GM19397 (cell line): ENCODE results near the gene ARF3.
A peak's percentile ranks its signal among the peaks of the same experiment; 100 is the strongest.

Experiments used
- ATAC-seq: cut with Tn5 transposase; IDR thresholded peaks from one replicate; pipeline ENCODE4 v1.9.1; 2021; ENCODE audit warnings: mild to moderate bottlenecking, moderate library complexity; ENCODE audit not compliant: unreplicated experiment

The ARF3 gene

DNA sequence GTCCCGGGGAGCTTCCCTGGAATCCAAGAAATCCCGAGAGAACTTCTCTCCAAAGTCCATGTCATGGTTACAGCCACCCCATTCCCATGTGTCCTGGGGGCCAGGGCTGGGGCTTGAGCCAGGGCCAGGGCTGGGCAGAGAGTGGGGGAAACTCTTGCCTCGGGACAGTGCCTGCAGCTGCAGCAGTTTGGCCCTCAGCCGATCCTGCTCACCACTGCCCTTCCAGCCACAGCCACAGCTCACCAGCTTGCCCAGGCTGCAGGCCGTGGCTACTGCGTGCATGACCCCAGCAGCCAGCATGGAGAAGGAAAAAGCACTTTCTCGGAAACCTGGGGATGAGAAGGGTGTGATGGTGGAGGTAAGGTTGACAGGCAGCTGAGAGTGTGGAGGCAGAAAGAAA lies 10.7 kb upstream of the ARF3 start:
- no peak for ATAC-seq

DNA sequence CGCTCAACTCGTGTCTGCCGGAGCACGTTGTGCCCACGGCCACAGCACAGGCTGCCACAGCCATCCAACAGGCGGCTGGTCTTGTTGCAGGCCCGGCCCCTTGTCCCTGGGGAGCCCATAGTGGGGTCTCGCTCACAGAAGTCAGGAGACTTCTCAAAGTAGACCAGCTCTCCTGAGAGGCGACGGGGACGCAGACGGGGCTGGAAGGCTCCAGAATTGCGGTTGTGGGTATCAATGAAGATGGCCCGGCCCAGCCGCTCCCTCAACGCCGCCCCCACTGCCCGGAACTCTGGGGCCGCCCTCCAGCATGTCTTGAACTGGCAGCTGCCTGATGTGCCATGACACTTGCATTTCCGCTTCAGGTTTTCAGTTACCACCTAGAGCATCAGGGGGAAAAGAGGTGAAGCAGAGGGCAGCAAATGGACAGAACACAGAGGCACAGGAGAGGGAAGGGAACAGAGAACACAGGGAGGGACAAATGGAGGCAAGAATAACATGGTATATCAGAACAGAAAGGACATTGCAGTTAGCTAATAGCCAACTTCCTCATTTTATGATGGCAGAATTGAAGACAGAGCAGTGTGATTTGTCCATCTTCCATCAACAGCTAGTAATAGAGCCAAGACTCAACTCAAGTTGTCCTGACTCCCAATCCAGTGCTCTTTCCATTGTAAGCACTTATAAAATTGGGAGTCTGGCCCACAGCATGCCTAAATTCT lies 9.0 kb upstream of the ARF3 start:
- no peak for ATAC-seq

DNA sequence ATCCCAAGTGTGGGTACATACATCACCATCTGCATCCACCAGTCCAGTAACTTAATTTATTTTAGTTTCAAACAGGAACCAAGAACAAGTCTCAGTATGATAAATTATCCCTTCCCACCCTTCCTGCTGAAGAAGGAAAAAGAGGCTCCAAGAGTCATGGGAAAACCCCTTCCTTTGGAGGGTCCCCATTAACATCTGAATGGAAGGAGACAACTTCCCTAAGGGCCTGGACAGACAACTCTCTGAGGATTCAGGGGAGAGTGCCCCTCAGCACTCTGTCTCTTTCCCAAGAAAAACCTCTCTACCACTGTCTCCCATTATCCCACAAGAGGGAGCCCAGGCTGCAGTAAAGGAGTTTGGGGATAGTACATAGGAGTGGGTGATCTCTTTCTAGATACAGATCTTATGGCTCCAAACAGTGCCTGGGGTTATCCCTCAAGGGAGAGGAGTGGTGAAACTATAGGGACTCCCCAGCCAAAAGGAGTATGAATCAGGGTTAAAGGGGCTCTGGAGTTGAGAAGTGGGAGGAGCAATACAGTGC lies 8.1 kb upstream of the ARF3 start:
- ATAC-seq: no peak

DNA sequence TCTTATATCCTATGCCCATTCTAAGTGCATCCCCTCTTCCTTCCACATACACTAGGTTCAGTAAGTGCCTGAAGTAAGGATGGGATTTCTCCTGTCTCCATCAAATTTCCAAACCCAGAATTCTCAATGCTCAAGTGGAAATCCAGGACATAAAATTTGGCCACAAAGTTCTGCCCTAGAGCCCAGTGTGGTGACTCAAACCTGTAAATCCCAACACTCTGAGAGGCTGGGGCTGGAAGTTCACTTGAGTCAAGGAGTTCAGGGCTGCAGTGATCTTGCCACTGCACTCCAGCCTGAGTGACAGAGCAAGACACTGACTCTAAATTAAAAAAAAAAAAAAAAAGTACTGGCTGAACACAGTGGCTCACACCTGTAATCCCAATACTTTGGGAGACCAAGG lies 4.5 kb upstream of the ARF3 start:
- no peak for ATAC-seq

DNA sequence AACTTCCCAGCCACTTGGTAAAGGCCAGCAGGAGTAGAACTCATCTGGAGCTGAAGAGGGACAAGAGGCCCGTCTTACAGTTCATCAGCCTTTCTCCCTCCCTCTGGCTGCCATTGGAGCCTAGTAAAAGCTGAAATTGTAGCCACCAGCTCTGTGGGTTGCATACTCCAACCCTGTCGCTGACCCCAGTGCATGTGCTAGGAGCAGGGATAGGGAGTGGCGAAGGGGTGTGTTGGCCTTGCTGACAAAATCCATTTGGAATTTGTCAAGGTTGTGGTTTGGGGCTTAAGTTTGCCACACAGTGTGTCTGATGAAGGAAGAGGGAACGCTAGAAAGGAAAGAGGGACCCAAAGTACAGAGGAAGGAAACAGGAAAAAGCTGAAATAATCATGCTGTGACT lies 4.0 kb upstream of the ARF3 start:
- no peak for ATAC-seq

DNA sequence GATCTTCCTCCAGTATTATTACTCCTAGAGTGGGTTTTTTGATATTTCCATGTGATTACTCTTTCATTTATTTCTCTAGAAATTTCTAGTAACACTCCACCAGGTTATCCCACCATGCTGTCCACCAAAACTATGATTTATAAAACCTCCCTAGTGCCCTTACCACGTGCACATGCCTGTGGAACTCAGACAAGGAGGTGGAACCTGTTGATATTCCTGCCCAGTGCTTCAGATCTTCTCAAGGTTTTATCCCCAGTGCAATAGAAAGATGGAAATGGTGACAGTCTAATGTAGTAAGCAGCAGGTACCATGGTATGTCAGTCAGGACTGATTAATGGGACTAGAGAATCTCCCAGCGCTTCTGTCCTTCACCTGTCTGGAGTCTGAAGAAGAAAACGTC lies 3.5 kb upstream of the ARF3 start:
- no peak for ATAC-seq

DNA sequence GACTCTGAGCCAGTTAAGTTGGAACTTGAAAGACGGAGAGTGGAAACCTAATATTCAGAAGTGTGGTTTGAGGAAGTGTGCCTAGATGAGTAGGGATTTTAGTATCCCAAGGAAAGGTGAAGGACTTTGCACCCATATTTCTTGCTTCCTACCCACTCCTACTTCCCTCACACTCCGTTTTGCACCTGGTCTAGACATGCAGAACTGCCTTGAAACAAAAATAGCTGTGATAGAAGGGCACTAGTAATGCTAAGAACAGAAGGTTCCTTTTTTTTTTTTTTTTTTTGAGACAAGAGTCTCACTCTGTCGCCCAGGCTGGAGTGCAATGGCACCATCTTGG lies 732 bp upstream of the ARF3 start:
- ATAC-seq: no peak

DNA sequence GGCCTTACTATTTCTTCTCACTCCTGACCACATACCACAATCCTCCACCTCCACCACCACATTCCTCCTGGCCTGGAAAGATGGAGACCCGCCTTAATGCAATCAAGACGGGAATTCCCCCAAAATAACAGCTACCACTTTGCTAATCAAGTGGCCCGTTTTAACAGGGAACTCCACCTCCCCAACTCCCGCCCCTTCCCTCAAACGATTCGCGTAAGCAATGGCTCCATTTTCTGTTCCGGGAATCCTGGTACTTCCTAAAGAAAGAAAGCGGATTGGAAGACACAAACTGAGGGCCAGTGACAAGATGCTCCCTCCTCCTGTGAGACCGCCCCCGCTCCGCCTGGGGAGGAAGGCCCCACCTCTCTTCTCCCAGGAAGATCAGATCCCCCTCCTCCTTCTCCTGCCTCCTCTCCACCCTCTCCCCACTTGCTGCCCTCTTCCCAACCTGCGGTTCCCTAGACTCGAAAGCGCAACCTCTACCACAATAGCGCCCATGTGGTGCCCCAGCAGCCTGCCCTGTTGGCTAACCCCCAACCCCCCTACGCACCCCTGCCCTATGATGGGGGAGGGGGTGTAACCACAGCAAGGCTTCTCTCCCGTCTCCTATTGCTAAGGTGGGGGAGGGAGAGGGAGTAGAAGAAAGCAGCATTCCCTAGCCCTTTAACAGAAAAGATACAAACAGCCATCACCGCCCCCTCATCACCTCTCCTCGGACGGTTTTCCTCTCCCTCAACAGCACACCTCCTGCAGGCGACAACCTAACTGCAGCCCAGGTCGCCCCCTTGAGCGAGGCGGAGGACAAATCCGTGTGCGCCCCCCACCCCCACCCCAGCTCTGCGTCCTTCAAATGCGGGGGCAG lies 777 bp downstream of the ARF3 start:
- peak; percentile 20 for ATAC-seq

DNA sequence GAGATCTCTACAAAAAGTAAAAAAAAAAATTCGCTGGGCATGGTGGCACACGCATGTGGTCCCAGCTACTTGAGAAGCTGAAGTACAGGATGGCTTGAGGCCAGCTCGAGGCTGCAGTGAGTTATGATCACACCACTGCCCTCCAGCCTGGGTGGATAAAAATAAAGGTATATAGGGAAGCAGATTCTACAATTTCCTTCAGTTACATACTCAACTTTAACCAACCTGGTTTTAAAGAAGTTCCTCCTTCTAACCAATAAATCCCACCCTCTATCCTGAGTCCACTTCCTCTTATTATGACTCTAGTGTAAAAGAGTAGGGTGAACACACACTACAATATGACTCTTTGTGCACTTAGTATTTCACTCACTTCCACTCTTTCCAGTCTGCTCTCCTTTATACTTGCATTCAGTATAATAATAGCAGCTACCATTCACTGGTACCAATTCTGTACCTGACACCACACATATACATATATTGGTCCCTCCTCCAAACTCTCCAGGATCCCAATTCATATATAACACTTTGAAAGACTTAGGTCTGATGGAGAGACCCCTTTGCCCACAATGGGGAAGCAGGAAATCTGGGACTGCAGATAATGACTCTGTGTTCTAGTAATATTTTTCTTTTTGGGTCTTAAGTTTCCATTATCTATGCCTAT lies 2.3 kb downstream of the ARF3 start:
- no peak for ATAC-seq

DNA sequence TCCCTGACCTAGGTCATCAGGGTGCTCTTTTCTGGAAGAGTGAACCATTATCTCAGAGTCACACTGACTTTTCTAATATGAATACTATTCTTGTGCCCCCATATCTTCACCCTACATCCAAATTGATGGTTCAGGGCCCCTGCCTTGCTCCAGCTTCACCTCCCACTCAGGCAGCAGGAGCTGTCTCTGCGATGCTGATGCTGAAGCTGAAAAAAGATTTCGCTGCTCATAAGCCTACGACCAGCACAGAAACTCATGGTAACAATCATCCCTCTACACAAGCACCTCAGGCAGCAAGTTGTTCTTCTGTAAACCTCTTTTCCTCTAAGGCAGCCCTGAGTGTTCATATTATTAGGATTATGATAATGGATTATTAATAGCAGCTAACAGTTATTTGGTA lies 3.2 kb downstream of the ARF3 start:
- no peak for ATAC-seq

DNA sequence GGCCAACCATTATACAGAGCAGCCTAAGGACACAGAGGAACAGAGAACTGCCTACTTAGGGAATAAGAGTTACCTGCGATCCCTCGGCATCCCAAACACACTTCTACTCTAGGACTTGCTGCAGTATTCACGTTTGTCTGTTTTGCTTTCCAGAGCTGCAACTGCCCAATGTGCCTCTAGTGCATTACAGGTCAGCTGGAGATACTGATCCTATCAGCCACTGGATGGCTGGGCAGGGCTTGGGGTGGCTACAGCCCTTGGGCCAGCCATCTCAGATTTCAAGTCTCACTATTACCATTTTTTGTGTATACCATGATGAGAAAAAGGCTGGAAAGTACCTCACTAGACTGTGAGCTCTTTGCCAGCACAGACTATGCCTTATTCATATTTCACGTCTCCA lies 4.6 kb downstream of the ARF3 start:
- no peak for ATAC-seq

DNA sequence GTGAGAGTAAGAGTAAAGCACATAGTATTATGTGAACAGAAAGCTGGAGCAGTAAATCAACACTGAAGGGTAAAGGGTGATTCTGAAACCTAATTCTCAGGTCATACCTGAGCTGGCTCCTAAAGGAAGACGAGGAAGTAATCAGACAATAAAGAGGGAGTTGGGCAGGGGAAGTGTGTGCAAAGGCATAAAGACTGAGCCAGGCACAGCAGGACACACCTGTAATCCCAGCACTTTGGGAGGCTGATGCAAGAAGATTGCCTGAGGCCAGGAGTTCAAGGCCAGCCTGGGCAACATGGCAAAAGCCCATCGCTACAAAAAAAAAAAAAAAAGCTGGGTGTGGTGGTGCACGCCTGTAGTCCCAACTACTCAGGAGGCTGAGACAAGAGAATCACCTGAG lies 9.6 kb downstream of the ARF3 start:
- ATAC-seq: no peak

DNA sequence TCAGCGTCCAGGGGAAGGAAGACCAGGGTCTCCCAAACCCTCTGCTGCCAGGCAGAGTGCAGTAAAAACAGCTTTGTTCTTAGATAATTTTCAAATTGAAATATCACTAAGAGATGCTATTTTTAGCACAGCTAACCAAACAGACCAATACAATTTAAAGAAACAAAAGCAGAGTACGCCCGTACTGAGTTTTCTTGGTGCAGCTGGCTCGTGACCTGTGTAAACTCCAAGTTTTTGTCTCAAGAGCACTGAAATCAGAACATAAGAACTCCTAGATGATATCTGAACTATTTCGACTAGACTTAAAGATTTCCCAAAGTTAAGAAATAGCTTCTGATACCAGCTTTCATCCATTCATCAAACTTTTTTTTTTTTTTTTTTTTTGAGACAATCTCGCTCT lies 10.3 kb downstream of the ARF3 start:
- no peak for ATAC-seq

DNA sequence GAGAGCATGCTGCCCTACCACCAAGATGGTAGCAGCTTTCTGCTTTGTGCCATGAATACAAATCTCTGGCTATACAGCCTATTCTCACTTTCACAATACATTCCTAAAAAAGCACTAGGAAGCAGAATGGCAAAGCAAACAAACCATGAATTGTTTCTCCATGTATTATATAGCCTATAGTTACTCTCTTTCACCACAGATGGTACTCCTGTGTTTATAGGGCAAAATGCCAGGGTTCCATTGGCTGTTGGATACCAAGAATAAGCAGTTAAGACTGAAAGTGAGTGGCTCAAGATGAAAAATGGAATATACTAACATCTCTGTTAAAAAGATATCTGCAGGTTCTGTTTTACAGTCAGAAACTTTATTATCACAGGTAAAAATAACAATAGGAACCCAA lies 11.1 kb downstream of the ARF3 start:
- no peak for ATAC-seq

DNA sequence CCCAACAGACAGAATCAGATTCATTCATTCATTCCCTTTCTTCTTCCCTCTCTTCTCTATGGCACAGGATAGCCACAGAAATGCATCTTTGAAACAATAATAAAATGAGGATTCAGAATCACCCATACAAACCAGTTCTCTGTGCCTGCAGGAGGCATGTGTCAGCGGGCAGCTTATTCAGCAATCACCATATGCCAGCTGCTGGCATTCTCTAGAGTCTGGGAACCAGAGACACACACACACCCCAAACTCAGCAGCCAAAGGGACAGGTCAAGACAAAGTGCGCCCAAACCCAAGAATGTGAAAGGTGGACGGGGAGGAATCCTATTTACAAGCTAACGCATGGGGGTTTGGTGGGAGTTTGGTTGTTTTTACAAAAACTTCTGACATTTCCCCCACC lies 14.1 kb downstream of the ARF3 start:
- no peak for ATAC-seq

DNA sequence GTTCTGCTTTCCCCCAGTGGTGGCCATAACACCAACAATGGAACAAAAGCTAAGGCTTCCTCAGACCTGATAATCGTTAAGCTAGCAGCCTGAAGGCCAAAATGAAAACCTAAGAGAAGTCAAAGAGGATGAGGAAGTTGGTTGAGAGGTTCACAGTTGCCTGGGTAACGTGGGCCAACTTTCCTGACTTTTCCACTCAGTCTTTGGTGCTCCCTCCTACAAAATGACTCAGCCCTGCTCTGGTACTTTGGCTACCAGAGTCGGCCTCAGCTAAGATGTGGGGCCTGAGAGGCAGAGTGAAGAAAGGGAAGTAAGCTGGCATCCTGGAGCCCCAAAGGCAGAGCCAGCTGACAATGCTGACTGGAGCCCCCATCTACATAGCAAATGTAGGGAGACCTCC lies 17.1 kb downstream of the ARF3 start:
- no peak for ATAC-seq

DNA sequence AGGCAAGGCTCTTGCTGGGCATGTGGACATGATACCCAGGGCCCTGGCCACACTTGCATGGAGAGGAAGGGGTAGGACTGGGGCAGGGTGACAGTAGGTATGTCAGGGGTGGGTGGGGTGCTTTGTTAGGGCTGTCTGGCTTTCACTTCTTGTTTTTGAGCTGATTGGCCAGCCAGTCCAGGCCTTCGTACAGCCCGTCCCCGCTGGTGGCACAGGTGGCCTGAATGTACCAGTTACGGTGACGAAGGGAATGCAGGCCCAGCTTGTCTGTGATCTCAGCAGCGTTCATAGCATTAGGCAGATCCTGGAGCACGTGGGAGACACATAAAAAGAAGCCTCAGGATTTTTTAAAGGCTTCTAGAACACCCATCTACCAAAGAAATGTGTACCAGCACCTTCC lies 18.5 kb downstream of the ARF3 start:
- ATAC-seq: no peak

DNA sequence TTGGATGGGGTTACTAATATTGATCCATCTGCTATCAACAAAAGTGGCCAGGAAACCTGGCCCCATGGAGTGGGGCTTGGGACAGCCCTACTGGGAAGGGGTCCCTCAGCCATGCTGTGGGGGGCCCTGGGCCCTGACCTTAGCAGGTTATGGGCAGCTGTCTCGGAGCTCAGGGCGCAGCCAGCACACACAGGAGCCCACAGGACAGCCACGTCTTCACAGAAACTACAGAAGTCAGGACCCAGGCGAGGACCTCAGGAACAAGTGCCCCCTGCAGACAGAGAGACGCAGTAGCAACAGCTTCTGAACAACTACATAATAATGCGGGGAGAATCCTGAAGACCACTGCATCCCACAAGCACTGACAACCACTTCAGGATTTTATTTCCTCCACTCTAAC lies 20.1 kb downstream of the ARF3 start:
- no peak for ATAC-seq

DNA sequence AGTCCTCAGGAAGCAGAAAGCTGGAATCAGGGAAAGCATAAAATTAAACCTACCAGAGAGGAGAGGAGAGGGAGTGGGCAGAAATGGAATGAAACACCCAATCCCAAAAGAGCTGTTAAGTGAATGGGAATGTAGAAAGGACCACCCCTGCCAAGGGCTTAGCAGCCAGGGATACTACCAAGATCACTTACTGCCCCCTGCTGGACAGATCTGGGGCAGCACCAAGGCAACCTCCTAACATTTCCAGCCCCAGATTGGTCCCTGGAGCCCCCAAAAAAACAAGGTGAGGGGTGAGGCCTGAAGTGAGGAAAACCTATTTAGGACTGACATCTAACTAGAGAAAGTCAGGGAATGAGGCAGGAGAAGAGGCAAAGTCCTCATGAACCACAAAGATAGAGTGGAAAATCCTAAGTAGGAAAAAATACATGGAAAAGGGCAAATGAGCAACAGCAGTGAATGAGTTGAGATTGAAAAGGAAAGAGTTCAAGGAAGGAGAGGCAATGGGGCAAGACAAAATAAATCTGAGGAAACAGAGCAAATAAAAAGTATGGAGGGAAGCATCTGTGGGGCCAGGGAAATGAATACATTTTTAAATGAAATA lies 20.8 kb downstream of the ARF3 start:
- no peak for ATAC-seq

DNA sequence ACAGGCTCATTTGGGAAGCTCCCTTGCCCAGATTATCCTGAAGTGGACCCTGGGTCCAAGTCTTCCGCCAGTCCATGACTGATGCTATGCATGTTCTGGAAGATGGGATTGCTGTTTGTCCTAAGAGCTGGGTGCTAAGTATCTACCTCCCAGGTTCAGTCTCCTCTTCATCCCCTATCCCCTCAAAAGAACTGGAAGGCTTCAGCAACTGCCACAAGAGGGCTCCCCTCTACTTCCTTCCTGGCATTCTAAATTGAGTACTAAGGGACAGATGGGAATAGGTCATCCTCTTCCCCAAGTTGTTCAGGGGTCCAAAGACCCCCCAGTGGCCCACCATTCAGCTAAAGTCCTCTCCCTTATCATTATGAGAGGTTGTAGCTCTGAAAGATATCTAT lies 23.0 kb downstream of the ARF3 start:
- ATAC-seq: no peak

DNA sequence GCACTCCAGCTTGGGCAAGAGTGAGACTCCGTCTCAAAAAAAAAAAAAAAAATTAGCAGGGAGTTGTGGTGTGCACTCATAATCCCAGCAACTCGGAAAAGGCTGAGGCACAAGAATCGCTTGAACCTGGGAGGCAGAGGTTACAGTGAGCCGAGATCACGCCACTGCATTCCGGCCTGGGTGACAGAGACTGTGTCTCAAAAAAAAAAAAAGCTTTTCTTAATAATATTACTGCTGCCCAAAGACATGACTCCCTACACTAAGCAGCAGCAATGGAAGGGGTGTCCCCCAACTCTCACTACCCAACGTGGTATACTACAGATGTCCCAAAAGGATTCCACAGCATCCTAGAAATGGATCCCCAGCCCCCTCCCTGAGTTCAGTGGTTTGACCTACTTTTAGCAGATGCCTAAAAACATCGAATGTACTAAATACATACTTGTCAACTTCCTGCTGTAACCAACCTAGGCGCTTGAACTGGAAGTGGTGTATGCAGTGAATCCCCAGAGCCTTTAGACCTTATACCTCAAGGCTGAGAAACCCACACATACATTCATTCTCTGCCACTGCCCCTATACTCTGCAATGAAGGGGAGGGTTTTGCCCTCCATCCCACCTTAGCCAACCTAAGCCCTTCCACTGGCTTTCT lies 23.5 kb downstream of the ARF3 start:
- no peak for ATAC-seq
